Tibial nerve (tissue), 4 donors: Measurements from ENCODE around the gene LELP1.

ENCODE experiments used
- CTCF ChIP-seq, 5 experiments: fragments of 200-600 bp in 3 of 5; fragments of 450-650 bp in 2 of 5; sonication (generic) in 3 of 5; IDR thresholded peaks; one replicate each; pipeline ENCODE4 v1.5.1; 2016 to 2019; ENCODE audit warnings: antibody characterized with exemption in 5 of 5, mild to moderate bottlenecking in 3 of 5, moderate library complexity in 2 of 5
- EP300 ChIP-seq, 2 donors: sonication (generic); formaldehyde crosslinking; IDR thresholded peaks; one replicate each; pipeline ENCODE4 v1.6.1; 2017; ENCODE audit warnings: antibody characterized with exemption in 2 of 2, mild to moderate bottlenecking in 1 of 2

DNA sequence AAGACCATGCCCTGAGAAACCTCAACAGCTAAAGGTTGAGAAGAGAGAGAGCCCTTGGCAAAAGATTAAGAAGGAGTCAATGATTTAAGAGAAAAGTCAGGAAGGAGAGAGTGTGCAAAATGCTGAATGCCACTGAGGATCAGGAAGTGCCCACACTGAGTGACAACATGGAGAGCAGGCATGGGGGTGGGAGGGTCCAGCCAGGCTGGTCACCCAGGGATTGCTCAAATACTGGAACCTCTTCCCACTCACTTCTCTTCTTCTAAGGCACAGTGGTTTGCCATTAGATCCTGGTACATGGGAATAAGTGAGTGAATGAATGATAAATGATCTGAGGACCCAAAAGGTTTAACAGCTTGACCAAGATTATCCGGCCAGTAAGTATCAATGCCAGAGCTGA lies 25.3 kb downstream of the LELP1 start:
- no peak for TF ChIP-seq EP300 (IDR thresholded peaks at IDR 0.05)
- no peak for TF ChIP-seq CTCF (IDR thresholded peaks at IDR 0.05)
